Esophagus muscularis mucosa (tissue), 4 donors: Measurements from ENCODE around the gene MANSC1. TPM values are rescaled to one million over a fixed set of nuclear protein-coding genes. Genes with fewer than 3 reads are reported as not detected.

Experiments
- DNase-seq: peaks from one replicate; pipeline ENCODE4 v3.0.0-alpha.2; 2017; ENCODE audit errors: extremely low spot score
- H3K27ac ChIP-seq, 4 donors: fragments of 200-600 bp; sonication (generic); replicated peaks in 1 of 4; 1 replicate in 3 of 4; 2 replicates in 1 of 4; pipeline ENCODE4 v1.5.1; 2016 to 2019; ENCODE audit warnings: mild to moderate bottlenecking in 1 of 4
- H3K27me3 ChIP-seq, 4 donors: fragments of 200-600 bp; sonication (generic); one replicate each; pipeline versions ENCODE4 v1.5.1 to v1.6.0; 2016 to 2019
- H3K36me3 ChIP-seq, 4 donors: fragments of 200-600 bp; sonication (generic); one replicate each; pipeline ENCODE4 v1.5.1; 2016 to 2019
- H3K4me1 ChIP-seq, 4 donors: fragments of 200-600 bp; sonication (generic); one replicate each; pipeline ENCODE4 v1.5.1; 2016 to 2019
- H3K4me3 ChIP-seq, 4 donors: fragments of 200-600 bp; sonication (generic); 1 replicate in 2 of 4; 2 replicates in 2 of 4; pipeline ENCODE4 v1.5.1; 2016 to 2019; ENCODE audit warnings: mild to moderate bottlenecking in 4 of 4, moderate library complexity in 1 of 4
- H3K9me3 ChIP-seq, 4 donors: fragments of 200-600 bp; sonication (generic); 1 replicate in 3 of 4; 2 replicates in 1 of 4; pipeline ENCODE4 v1.5.1; 2016 to 2019
- CTCF ChIP-seq, 3 experiments: fragments of 200-600 bp in 2 of 3; fragments of 450-650 bp in 1 of 3; sonication (generic) in 2 of 3; IDR thresholded peaks; one replicate each; pipeline ENCODE4 v1.5.1; 2017 to 2019; ENCODE audit warnings: antibody characterized with exemption in 3 of 3, mild to moderate bottlenecking in 2 of 3, moderate library complexity in 1 of 3
- EP300 ChIP-seq: sonication (generic); formaldehyde crosslinking; IDR thresholded peaks from one replicate; pipeline ENCODE4 v1.6.1; 2017; ENCODE audit warnings: antibody characterized with exemption
- POLR2A ChIP-seq: fragments of 450-650 bp; IDR thresholded peaks from one replicate; pipeline ENCODE4 v1.6.1; 2017; ENCODE audit warnings: antibody characterized with exemption, moderate library complexity, mild to moderate bottlenecking, low read depth
- POLR2AphosphoS5 ChIP-seq, 2 donors: sonication (generic); formaldehyde crosslinking; IDR thresholded peaks; one replicate each; pipeline ENCODE4 v1.6.1; 2017; ENCODE audit warnings: antibody characterized with exemption in 2 of 2
- WGBS: methylation state at CpG from one replicate; pipeline ENCODE4 v1.1.5; 2018; 5-methylcytosine and 5-hydroxymethylcytosine counted together
- intact Hi-C: fragments of 100-400 bp; cut with DNase I; formaldehyde crosslinking; loops from one replicate; pipeline ENCODE4 v1.15.1; 2023
- small RNA-seq, 3 donors: library from RNA; depleted of rRNA; stranded (forward); fragments of <200 nt; gene quantifications; one replicate each; pipeline ENCODE3, GENCODE V24; 2016
- total RNA-seq, 4 donors: library from RNA; depleted of rRNA; stranded (reverse); fragments of >200 nt; gene quantifications; one replicate each; pipeline versions ENCODE4 v1.1.0 to v1.2.1, GENCODE V29; 2016

MANSC1 gene
- total RNA-seq, 4 donors from 2014 or later, result 15.9 to 22.9 (median 19.9) TPM

DNA sequence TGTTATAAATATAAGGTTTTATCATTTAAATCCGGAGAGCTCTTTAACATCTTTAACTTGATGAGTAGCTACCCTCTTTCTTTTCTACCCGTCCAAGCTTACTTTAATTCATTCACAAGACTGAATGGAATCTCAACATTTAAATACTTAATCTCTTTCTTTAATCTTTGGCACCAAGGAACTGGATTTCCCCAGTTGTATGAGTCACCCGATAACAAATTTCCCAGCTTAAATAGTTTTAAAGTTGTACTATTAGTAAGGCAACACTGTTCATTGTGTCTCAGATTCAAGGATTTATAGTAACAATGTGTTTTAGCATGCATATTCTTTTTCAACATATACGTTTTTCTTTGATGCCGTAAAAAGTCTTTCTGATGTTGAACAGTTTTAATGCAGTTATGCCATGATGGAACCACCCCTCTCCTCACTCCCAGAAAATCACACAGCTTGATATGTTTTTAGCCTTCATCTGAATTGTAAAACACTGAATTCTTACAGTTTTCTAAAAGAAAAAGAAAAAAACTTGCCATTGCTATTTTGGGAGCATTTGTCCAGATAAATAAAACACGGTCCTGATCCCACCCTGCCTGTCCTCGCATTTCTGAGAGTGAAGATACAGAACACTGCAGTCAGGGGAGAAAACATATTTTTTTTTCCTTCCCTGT, 67.1 kb downstream of the MANSC1 start:
- 50% methylated on average over 7 of the region's 7 CpGs for WGBS
- TF ChIP-seq POLR2A, result no peak
- TF ChIP-seq POLR2AphosphoS5 (IDR thresholded peaks at IDR 0.05), result no peak
- no peak for TF ChIP-seq EP300
- TF ChIP-seq CTCF (IDR thresholded peaks at IDR 0.05), result no peak
- intact Hi-C loops, result no loop called here
- Histone ChIP-seq H3K4me3 (no peak overlapping the region), H3K9me3 (no peaks in the 10 kb centered on the region), H3K4me1 (peaks cover 0 to 8% (median 0%) of the 10 kb centered on the region in 4 donors), H3K36me3 (no peaks in the 10 kb centered on the region), H3K27me3 (no peaks in the 10 kb centered on the region), H3K27ac (no peak overlapping the region)
- no peak for DNase-seq

DNA sequence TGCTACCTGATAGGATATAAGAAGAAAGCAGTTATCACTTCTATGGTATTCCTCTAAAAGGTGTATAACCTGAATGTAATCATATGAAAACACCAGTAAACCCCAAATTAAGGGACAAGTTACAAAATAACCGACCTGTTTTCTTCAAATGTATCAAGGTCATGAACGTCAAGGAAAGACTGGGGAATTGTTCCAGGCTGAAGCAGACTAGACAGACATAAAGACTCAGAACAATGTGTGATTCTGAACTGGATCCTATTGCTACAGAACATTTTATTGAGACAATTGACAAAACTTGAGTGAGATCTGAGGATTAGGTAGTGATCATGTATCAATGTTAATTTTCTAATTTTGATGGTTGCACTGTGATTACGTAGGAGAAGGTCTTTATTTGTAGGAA, 67.8 kb downstream of the MANSC1 start:
- intact Hi-C loops, result no loop called here
- Histone ChIP-seq H3K9me3 (no peaks in the 10 kb centered on the region), H3K27ac (no peak overlapping the region), H3K4me1 (peaks cover 0 to 8% (median 0%) of the 10 kb centered on the region in 4 donors), H3K27me3 (no peaks in the 10 kb centered on the region), H3K4me3 (no peak overlapping the region), H3K36me3 (no peaks in the 10 kb centered on the region)
- DNase-seq, result no peak
- TF ChIP-seq POLR2A, result no peak
- TF ChIP-seq EP300, result no peak
- TF ChIP-seq CTCF (IDR thresholded peaks at IDR 0.05), result no peak
- TF ChIP-seq POLR2AphosphoS5 (IDR thresholded peaks at IDR 0.05), result no peak
- 92% methylated on average over 3 of the region's 3 CpGs for WGBS

- no peak for DNase-seq
- intact Hi-C loops, result no loop called here
- H3K36me3 ChIP-seq, result no peaks in the 10 kb centered on the region
- peaks cover 0 to 4% (median 0%) of the 10 kb centered on the region in 4 donors for H3K9me3 ChIP-seq
- H3K27me3 ChIP-seq, result no peaks in the 10 kb centered on the region
- no peak overlapping the region for H3K27ac ChIP-seq
- peaks cover 0 to 8% (median 0%) of the 10 kb centered on the region in 4 donors for H3K4me1 ChIP-seq
- TF ChIP-seq POLR2AphosphoS5 (IDR thresholded peaks at IDR 0.05), result no peak
- TF ChIP-seq CTCF (IDR thresholded peaks at IDR 0.05), result no peak
- no peak for TF ChIP-seq POLR2A
- TF ChIP-seq EP300, result no peak
- no peak overlapping the region for H3K4me3 ChIP-seq
- 91% methylated on average over 1 of the region's 1 CpG for WGBS
Observed at GRCh38 chr12:12281134-12281533, 68.9 kb downstream of the MANSC1 start.

DNA sequence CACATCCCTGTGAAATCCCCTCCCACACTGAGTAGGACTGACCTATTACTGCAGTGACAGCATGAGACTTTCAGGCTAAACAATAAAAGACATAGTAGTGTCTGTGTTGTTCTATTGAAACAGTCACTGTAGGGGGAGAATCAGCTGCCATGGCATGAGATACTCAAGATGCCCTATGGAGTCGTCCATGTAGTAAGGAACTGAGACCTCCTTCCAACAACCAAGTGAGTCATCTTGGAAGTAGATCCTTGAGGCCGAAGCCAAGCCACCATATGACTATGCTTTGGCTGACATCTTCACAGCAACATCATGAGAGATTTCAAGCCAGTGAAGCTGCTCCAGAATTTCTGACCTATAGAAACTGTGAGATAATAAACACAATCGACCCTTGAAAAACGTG, 71.1 kb downstream of the MANSC1 start:
- no peak overlapping the region for H3K4me3 ChIP-seq
- no peak for DNase-seq
- no peaks in the 10 kb centered on the region for H3K36me3 ChIP-seq
- H3K4me1 ChIP-seq, result peaks cover 0 to 8% (median 0%) of the 10 kb centered on the region in 4 donors
- TF ChIP-seq POLR2A (no peak), CTCF (IDR thresholded peaks at IDR 0.05) (no peak), EP300 (no peak), POLR2AphosphoS5 (IDR thresholded peaks at IDR 0.05) (no peak)
- H3K27ac ChIP-seq, result no peak overlapping the region
- no peaks in the 10 kb centered on the region for H3K27me3 ChIP-seq
- 63% methylated on average over 4 of the region's 4 CpGs for WGBS
- H3K9me3 ChIP-seq, result peaks cover 0 to 4% (median 0%) of the 10 kb centered on the region in 4 donors
- intact Hi-C loops, result no loop called here

Small RNA genes lying within 50 kb of the gene (small RNA-seq; reads per million reads assigned to genes)
- gene RNU6-318P, result 0 reads per million in 3 donors

Other genes starting within 250 kb of the MANSC1 start
- 10 to 100 TPM; 26.2 to 61.1 (median 34.8) TPM for gene LRP6, start 83.2 kb downstream of the MANSC1 start, total RNA-seq
- gene BORCS5, start 6.8 kb upstream of the MANSC1 start, total RNA-seq, result 10 to 100 TPM; 16.5 to 25.0 (median 19.0) TPM
- gene DUSP16, start 212.6 kb upstream of the MANSC1 start, total RNA-seq, result 10 to 100 TPM in 3 of 4 donors, 1 to 10 TPM in 1; 10.0 to 17.0 (median 13.9) TPM